GM03348 (cell line): ENCODE measurements around the gene HOXA7.

Experiments
- DNase-seq: peaks from one replicate; pipeline ENCODE4 v3.0.0; 2012; ENCODE audit warnings: low spot score

HOXA7 gene

GRCh38 chr7:27182285-27182841, 25.9 kb upstream of the HOXA7 start:
- DNase-seq: no peak

- peak; percentile 44 for DNase-seq
Observed at GRCh38 chr7:27181795-27182275, 25.4 kb upstream of the HOXA7 start.

GRCh38 chr7:27180431-27181420, 24.3 kb upstream of the HOXA7 start:
- peak; percentile 39 for DNase-seq

GRCh38 chr7:27179503-27180430, 23.3 kb upstream of the HOXA7 start:
- DNase-seq: peak; percentile 89

- no peak for DNase-seq
Observed at GRCh38 chr7:27179030-27179429, 22.6 kb upstream of the HOXA7 start.

- DNase-seq: no peak
Observed at GRCh38 chr7:27178366-27178765, 21.9 kb upstream of the HOXA7 start.

GRCh38 chr7:27177795-27178320, 21.4 kb upstream of the HOXA7 start:
- no peak for DNase-seq

GRCh38 chr7:27176962-27177794, 20.7 kb upstream of the HOXA7 start:
- DNase-seq: no peak

GRCh38 chr7:27176524-27176845, 20.0 kb upstream of the HOXA7 start:
- DNase-seq: no peak

- DNase-seq: peak; percentile 43
Observed at GRCh38 chr7:27175626-27176523, 19.4 kb upstream of the HOXA7 start.

- DNase-seq: peak; percentile 43
Observed at GRCh38 chr7:27174874-27175625, 18.6 kb upstream of the HOXA7 start.

GRCh38 chr7:27173956-27174873, 17.7 kb upstream of the HOXA7 start, which contains the start of gene HOXA10:
Gene HOXA10 (minus strand): TSS chr7:27174320. CDS start chr7:27174306, 14 bp downstream.
- DNase-seq: peak; percentile 89

GRCh38 chr7:27173511-27173955, 17.1 kb upstream of the HOXA7 start:
- peak; percentile 44 for DNase-seq

- peak; percentile 83 for DNase-seq
Observed at GRCh38 chr7:27172823-27173510, 16.5 kb upstream of the HOXA7 start.

- peak; percentile 32 for DNase-seq
Observed at GRCh38 chr7:27172315-27172774, 15.9 kb upstream of the HOXA7 start.

GRCh38 chr7:27171637-27172314, 15.3 kb upstream of the HOXA7 start:
- DNase-seq: no peak

GRCh38 chr7:27171325-27171636, 14.8 kb upstream of the HOXA7 start:
- peak; percentile 37 for DNase-seq
